Stimulated activated CD8-positive, alpha-beta memory T cell treated with anti-CD3 and anti-CD28 coated beads, Interleukin-7, amount 100 ng/mL, for 1 hour (primary cell): ENCODE data around the gene PLD1.
A peak's percentile ranks its signal among the peaks of the same experiment; 100 is the strongest.
"Not testable (repeated sequence)": the region's sequence is repeated elsewhere in the genome, so short reads cannot be mapped to it uniquely, and the experiment has no call there.

Source experiments
- DNase-seq, 2 donors: peaks; one replicate each; pipeline ENCODE4 v3.0.0-alpha.2; 2020; ENCODE audit warnings: low read depth in 2 of 2

Gene PLD1, protein sequence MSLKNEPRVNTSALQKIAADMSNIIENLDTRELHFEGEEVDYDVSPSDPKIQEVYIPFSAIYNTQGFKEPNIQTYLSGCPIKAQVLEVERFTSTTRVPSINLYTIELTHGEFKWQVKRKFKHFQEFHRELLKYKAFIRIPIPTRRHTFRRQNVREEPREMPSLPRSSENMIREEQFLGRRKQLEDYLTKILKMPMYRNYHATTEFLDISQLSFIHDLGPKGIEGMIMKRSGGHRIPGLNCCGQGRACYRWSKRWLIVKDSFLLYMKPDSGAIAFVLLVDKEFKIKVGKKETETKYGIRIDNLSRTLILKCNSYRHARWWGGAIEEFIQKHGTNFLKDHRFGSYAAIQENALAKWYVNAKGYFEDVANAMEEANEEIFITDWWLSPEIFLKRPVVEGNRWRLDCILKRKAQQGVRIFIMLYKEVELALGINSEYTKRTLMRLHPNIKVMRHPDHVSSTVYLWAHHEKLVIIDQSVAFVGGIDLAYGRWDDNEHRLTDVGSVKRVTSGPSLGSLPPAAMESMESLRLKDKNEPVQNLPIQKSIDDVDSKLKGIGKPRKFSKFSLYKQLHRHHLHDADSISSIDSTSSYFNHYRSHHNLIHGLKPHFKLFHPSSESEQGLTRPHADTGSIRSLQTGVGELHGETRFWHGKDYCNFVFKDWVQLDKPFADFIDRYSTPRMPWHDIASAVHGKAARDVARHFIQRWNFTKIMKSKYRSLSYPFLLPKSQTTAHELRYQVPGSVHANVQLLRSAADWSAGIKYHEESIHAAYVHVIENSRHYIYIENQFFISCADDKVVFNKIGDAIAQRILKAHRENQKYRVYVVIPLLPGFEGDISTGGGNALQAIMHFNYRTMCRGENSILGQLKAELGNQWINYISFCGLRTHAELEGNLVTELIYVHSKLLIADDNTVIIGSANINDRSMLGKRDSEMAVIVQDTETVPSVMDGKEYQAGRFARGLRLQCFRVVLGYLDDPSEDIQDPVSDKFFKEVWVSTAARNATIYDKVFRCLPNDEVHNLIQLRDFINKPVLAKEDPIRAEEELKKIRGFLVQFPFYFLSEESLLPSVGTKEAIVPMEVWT

DNA sequence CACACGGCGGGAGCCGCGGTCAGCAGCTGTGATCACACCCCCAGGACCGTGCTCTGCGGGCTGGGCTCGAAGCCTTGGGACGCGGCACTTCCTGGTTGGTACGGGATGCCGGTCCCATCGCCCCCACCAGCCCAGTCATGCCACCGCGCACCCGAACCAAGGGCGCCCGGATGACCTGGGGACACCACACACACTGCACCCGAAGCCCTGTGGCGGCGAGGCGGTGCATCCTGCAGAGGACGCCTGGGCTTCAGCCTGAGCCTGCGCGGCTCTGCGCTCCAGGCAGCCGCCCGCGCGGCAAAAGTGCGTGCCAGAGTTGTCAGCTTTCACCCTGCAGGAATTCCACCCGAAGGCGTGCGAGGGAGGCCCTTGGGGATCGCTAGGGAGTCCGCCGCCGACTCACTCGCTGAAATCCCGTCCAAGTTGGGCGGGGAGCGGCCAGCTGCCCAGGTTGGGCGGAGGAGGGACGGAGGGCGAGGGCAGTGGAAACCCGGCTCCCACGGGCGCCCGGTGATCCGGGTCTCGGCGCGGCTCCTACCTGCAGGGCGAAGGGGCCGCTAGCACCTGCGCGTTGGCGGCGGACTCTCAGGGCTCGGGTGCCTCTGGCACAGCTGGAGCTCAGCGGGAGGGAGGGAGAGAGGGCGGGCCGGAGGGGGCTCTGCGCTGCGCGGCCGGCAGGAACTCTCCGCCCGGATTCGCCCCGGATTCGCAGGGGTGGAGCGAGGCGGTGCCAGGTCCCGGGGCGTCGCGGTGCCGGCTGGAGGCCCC lies at the start of gene PLD1:
Gene PLD1 (minus strand): TSS at position 623 of the 768 bp plus-strand sequence. CDS start 72,432 bp downstream, outside the sequence.
- DNase-seq = peak in 1 of 2 donors; percentile 13

- not testable (repeated sequence) for DNase-seq
These were observed 48.5 kb upstream of the PLD1 start for GRCh38 chr3:171858770-171859169.

GRCh38 chr3:171854649-171855305 lies 44.5 kb upstream of the PLD1 start:
- DNase-seq = no peak

- DNase-seq = no peak
These were observed 41.4 kb upstream of the PLD1 start for GRCh38 chr3:171851660-171852058.

DNA sequence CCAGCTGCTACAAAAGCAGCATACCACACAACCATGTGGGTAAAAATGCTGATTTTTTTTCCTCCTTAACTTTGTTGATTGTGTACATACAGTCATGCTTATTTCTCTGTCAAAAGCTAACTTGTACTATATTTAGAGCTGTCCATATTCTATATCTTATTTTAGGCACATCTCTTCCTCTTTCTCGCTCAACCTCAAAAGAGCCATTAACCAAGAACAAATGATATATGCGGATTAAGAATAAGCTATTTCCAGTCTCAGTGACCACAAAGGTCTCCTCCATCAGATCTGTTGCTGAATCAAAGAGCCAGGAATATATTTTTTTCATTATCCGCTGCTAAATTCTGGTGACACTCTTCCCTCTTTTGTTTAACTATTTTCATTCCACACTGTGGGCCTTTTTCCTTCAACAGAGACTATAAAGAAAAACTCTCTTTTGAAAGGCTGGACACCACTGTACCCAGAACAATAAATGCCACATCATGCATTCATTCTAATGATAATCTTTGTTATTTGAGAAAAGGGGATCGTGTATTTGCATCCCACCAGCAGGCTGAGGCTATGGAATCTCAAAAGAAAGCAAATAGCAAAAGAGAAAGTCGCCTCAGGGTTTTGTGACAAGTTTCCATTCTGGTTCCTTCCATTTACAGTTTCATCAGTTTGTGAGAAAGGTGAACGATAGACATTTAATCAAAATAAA lies 40.8 kb upstream of the PLD1 start:
- DNase-seq = no peak

DNA sequence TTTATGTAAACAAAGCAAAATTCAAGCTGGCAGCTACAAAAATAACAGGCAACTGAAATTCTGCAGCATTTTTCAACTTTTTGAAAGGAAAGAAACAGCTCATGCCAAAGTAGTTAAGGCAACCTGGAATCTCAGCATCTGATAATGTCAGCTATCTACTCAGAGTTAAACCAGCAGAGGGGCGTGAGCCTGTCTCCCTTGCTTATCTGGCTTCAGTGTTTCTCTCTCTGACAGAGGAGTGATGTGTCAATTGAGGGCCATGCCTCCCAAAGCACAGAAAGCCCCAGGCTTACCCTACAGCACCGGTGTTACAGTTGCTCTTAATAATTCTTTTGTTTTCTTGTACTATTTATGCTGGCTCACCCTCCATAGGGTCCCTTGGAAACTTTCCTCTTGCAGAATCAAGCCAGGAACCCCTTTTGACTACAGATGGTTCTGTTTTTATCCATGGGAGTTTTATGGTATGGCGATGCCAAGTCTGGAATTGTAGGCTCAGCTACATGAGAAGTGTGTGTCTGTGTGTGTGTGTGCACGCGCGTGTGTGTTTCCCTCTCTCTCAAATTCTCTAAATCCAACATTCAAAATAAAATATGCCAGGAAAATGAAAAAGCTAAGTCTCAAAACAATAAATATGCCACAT lies 40.2 kb upstream of the PLD1 start:
- no peak for DNase-seq

DNA sequence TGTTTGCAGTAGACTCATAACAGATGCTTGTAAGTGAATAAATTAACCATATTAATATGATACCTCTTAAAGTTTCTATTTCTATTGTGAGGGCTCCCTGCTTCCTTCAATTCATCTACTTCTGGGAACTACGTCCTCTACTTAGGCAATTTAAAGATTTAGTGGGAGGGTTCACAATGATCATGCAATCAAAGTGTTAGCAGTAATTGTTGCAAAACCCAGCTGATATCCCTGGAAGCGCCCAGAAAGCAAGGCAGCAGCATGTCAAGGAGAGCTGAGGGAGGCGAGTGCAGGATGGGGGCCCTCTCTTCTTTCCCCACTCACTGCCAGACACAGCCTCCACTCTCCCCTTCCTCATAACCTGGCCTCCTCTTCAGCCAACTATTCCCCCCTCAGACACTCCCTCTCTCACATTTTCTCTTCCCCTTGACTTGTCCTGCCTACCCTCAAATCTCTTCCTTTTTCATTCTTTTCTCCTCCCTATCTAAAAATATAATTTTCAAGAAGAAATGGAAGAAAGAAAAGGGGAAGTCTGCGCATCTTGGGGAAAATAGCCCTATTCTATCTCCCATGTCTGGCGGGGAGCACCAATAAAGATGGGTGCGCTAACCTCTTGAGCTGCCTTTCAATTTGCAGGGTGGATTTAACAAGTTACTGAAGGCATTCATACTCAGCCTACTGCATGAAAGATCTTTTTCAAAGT lies 39.5 kb upstream of the PLD1 start:
- DNase-seq = no peak

DNA sequence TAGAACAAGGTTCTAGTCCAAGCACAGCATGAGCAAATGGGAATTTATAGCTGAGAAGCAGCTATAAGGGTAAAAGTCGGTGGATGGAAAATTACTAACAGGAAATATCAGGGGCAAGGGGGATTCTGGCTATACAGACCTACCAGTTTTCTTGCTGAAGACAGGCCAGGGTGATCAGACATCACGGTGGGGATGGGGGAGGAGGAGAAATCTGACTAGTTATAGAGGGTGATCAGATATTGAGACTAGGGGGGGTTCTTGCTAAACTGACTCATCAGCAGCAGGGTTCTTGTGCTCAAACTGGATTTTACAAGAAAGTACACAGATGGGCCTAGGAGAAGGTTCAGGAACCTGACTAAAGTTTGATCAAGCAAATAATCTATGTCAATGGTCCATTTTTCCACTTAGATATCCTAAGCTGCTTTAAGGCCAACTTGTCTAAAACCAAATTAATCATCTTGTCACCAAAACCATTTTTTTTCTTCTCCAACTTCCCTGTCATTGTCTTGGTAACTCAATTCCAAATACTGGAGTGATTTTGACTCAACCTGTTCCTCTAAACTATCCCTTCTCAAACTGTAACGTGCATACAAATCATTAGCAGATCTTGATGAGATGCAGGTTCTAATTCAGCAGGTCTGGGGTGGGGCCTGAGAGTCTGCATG lies 37.4 kb upstream of the PLD1 start:
- DNase-seq = no peak

DNA sequence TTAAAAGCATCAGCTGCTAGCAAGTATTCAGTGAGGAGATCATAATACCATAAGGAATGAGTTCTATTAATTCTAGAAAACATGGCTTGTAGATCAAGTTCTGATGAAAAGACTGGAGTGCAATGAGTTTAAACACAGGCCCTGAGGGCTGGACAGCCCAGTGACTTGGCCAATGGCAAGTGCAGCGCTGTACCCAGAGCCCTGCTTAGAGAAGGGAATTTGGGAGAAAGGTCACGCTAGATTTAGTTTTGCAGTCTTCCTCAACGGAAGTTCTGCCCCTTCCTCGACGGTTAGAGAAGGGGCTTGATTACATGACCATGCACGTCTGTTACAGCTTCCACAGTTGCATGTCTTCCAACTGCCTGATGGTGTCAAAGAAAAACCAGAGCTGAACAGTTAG lies 36.9 kb upstream of the PLD1 start:
- no peak for DNase-seq

- DNase-seq = no peak
These were observed 36.3 kb upstream of the PLD1 start for GRCh38 chr3:171846597-171846996.

DNA sequence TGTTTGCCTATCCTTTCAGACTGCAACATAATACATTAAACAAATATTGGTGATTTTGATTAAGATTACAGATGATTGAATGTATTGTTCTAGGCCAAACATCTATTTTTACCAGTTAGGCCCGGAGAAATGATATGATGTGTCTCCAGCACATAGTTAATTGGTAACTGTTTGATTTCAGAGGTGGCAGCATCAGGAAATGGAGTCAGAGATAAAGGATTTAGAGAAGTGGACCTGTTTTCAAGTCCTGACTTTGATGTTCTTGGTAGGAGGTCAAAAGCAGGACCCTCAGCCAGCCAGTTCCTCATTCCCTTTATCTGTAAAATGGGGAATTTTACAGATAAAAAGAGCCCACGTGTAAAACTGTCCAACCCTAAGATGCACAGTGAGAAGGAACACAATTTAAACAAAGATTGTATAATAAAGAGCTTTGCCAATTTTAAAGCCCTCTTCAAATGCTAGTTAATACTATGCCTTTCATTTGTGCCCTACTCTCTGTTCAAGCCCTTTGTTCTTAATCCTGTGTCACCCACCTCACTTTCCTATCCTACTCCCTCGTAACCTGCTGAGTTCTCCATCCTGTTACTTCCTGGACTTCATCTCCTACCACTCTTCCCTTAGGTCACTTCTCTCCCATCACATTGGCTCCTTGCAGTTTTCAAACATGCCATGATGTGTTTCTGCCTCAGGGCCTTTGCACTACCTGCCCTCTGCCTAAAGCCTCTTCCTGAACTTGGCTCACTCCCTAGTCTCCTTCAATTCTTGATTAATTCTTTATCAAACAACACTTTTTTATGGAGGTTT lies 35.4 kb upstream of the PLD1 start:
- no peak for DNase-seq

DNA sequence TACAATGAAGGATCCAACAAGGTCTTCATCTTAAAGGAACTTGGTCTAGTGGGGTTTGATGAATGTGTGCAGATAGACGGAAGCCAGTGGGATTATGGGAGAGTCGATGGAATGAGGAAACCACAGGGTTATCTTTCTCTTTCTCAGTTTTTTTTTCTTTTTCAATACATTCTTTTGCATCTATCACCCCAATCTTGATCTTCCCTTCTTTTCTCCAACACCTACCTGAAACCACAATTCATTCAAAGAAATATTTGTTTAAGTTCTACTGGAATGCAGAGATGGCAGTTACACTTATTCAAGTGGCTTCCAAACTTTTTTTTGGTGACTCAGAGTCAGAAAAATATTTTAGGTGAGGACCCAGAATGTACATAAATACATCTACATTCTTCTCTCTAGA lies 34.6 kb upstream of the PLD1 start:
- no peak for DNase-seq

DNA sequence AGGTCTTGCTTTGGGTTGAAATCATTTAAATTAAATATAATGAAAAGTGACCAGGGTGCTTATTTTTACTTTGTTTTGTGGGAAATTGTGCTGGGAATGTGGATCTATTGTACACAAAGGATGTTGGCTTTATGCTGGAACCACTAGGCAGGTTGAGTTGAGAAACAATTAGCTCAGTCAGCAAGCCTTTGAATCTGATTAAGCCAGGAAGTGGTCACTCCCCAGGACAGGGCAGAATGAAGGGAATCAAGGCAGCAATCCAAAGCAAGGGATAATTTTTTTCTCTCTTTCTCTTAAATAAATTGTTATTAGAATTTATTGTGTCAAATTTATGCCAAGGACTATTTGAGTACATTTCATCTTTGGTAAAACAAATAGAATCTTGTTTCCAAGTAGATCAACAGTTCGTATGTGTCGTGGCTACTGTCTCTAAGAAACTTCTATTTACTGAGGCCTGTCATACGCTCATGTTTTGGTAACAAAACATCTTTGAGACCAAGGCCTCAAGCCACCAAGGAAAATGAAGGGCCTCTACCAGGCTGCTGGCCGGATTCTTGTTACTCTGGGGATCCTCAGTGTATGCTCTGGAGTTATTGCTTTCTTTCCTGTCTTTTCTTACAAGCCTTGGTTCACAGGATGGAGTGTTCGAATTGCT lies 32.7 kb upstream of the PLD1 start, which contains the start of gene TMEM212:
Gene TMEM212 (plus strand): TSS at position 486 of the 655 bp plus-strand sequence. CDS start 35 bp downstream, at position 521.
- no peak for DNase-seq

- DNase-seq = no peak
These were observed 31.3 kb upstream of the PLD1 start for GRCh38 chr3:171841620-171842000.

DNA sequence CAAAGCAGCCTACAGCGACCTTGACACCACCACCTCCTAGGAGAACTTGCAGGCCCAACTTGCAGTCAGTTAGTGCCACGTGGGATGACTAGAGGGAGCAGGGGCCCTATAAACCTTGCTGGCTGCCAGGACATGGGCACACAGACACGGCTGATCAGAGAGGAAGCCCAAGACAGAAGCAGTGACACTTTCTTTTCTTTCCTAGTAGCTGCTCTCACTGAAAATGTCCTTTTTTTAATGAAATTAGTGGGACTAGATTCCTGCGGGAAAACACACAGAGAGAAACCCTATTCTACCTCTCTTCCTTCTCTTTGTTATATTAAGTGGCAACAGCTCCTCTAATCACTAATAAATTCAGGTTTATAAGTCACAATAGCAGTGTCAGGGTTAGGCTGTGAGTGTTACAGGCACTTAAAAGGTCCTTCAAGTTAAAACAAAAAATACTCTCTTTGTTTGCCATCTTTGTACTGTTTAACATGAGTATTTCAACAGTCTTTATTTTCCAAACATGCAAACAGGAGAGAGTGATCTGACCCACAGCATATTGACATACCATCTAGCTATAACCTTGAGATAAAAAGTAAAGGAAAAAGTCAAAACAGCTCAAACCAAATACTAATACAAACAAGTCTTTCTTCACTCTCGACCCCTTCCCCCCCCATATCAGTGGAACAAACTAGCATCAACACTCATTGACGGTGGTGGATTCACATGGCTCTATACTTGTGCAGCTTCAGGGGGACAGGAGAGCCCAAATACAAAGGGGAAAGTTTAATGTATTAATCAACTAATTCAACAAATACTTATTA lies 30.7 kb upstream of the PLD1 start:
- DNase-seq = no peak

DNA sequence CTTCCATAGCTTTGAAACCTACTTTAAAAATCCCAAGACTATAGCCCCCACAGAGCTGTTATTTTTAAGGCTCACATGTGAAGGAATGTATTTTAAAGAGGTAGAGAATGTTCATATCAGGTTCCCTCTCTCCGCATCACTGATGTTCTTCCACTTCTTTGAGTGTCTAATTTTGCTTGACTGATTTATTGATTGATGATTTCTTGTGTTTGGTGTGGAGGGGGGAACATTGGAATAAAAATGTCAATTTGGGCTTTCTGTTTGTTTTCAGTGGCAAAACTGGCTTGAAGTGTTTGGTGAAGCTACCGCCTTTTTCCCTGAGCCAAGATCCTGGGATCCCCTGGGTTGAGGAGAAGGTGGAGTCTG lies 30.1 kb upstream of the PLD1 start:
- DNase-seq = no peak

- no peak for DNase-seq
These were observed 29.0 kb upstream of the PLD1 start for GRCh38 chr3:171839270-171839669.
